ENCODE measurements around the gene MYO15B.

GRCh38 chr17:75632863-75633485 lies 45.4 kb downstream of the MYO15B start, which contains the start of gene SMIM5:
- peak; percentile 95 for TF ChIP-seq CTCF (IDR thresholded peaks at IDR 0.05; ENCODE audit: poor library complexity)
- TF ChIP-seq EZH2phosphoT487 (IDR thresholded peaks at IDR 0.05; ENCODE audit: low read depth, severe bottlenecking, unreplicated experiment) = no peak
- no peak for TF ChIP-seq EZH2 (IDR thresholded peaks at IDR 0.05; ENCODE audit: borderline replicate concordance)
